A673 (cell line): ENCODE results near the gene DKK3.

Experiments used
- EZH2 ChIP-seq: fragments of 200-600 bp; sonication (generic); IDR thresholded peaks from 2 replicates; pipeline ENCODE4 v1.6.1; 2017; ENCODE audit warnings: borderline replicate concordance, low read depth, mild to moderate bottlenecking, mixed read lengths, antibody characterized with exemption, low read length; ENCODE audit not compliant: poor library complexity, severe bottlenecking
- TF ChIP-seq, protein P1 (sequence below): fragments of 300-800, 200-600 bp; sonication (generic); conservative IDR thresholded peaks from 2 replicates; pipeline ENCODE4 v1.5.1; 2017; ENCODE audit warnings: low read depth, mild to moderate bottlenecking, antibody characterized with exemption, low read length, moderate library complexity, mixed read lengths

DNA sequence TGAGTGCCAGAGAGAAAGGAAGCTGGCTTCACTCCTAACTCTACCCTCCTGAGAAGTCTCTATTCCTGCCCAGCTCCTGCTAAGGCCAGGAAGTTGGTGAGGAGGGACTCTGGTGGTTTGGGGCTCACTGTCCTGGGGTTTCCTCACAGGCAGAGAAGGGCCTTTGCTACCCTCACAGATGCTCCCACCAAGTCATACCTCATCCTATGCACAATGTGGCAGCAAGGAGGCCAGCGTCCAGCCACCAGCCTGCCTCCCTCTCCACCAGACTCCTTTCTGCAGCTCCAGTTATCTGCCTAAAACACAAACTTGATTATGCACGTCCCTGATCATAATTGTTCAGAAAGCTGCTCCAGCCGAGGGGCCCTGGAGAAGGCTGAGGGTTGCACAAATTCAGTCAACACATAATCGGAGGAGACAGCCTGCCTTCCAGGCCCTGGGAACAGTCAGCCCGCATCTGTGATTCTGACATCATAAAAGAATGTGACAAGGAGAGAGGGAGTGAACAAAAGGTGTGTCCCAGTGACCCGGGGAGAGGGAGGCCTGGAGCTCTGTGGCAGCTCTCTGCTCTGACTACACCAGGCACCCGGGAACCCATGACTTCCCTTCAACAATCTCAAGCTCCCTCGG is 28.8 kb downstream of the DKK3 start:
- TF ChIP-seq, protein P1, sequence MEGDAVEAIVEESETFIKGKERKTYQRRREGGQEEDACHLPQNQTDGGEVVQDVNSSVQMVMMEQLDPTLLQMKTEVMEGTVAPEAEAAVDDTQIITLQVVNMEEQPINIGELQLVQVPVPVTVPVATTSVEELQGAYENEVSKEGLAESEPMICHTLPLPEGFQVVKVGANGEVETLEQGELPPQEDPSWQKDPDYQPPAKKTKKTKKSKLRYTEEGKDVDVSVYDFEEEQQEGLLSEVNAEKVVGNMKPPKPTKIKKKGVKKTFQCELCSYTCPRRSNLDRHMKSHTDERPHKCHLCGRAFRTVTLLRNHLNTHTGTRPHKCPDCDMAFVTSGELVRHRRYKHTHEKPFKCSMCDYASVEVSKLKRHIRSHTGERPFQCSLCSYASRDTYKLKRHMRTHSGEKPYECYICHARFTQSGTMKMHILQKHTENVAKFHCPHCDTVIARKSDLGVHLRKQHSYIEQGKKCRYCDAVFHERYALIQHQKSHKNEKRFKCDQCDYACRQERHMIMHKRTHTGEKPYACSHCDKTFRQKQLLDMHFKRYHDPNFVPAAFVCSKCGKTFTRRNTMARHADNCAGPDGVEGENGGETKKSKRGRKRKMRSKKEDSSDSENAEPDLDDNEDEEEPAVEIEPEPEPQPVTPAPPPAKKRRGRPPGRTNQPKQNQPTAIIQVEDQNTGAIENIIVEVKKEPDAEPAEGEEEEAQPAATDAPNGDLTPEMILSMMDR = no peak
- TF ChIP-seq EZH2 = no peak
